ENCODE data around the gene TDRD6.
"Not testable (repeated sequence)": the region's sequence is repeated elsewhere in the genome, so short reads cannot be mapped to it uniquely, and the experiment has no call there.

Gene TDRD6

DNA sequence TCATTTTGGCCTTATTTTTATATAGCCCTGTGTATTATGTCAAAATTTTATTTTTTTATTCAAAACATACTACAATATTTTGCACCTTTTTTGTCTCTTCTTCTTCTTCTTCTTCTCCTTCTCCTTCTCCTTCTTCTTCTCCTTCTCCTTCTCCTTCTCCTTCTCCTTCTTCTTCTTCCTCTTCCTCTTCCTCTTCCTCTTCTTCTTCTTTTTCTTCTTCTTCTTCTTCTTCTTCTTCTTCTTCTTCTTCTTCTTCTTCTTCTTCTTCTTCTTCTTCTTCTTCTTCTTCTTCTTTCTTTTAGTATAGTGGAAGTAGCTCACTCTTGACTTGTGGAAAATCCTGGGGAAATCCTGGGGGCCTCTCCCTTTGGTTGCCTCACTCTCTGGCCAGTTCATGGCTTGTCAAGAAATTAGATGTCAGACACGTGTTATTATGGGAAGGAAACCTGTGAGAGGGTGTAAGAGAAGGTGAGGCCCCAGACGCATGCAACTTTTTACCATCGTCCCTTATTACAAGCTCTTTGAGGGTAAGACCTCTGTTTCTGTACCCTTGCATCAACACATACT, 56.6 kb downstream of the TDRD6 start:
- DNase-seq, result not testable (repeated sequence)

DNA sequence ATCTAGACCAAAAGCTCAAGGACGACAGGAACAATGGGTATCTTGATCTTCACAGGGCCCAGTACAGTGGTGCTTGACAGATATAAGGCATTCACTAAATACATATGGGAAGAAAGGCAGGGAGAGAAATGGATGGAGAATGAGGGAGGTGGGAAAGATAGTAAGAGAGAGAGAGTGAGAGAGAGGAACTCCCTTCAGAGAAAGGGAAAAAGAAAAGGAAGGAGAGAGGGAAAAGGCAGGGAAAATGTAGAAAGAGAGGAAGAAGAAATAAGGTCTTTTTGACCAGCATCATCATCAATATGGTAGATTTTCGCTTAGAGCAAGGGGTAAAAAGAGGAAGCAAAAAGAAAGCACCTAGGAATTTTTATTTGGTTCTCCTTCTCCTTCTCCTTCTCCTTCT, 58.3 kb downstream of the TDRD6 start:
- DNase-seq, result no peak

DNA sequence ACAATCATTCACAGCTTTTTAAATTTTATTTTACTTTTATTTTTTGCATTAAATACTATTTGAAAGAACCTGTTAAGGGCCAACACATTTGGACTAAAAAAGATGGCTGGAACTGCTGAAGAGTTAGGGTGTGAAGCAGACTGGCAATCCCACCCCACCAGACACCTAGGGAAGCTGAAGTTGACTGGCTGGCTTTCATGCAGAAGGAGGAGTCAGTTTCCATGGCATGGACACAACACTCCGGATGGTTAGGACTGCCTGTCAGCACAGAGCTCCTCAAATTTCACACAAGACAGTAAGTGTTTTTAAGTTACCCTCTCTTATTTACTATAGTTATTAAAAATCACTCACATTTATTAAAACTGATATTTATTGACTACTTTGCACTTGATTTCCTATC, 59.0 kb downstream of the TDRD6 start, which contains the start of gene ANKRD66:
Gene ANKRD66 (plus strand): TSS at position 238 of the 400 bp plus-strand sequence. CDS start 5,016 bp downstream, outside the sequence.
- no peak for DNase-seq

DNA sequence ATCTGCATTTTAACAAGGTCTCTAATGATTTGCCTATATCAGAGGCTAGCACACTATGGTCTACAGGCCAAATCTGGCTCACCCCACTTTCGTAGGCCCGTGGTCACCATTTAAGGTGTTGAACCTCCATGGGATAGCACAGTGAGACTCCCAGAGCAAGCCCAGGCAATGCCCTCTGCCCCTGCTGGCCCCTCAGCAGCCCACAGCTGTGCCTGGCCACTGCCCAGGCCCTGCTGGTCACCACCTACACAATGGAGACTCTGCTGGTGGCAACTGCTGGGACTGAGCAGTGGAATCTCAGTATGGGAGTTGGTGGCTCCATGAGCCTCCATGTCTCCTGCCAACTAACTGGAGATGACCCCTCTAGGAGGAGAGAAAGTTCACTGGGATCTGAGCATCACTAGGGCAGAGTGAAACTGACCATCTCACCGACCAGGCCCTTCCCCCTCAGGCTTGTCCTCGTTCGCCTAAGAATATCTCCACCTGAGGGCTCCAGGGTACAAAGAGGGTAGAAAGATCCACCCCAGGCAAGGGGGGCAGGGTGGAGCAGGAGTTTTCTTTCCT, 61.3 kb downstream of the TDRD6 start:
- no peak for DNase-seq

DNA sequence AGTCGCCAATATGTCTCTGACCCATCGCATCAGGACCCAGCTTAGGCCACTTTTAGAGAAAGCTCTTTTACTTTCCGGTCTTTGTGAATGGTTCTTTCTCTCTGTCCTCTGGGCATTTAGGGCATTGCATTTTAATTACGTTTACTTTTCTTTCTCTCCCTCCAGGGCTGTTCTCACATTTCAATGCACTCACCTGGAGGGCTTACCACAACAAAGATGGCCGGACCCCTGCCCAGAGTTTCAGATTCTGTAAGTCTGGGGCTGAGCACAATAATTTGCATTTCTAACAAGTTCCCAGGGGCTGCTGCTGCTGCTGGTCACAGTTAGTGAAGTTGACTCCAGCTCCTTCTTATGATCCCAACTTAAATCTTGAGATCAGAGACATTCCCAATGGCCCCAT, 62.0 kb downstream of the TDRD6 start:
- no peak for DNase-seq

DNA sequence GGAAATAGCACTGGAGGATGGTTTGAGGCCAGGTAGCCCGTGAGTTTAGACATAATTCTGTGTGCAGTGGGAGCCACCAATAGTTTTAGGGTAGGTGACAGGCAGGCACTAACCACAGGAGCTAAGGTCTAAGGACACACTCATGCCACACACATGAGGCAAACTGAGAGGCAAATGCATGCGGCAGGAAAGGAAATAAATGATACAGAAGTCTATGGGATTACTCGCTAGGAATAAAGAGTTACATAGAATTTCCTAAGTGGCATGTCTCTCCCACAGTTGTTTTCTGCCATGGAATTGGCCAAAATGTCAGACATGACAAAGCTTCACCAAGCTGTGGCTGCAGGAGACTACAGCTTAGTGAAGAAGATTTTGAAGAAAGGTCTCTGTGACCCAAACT, 64.0 kb downstream of the TDRD6 start:
- no peak for DNase-seq
